ENCODE results near the gene KCNJ15.
"Not testable (repeated sequence)": the region's sequence is repeated elsewhere in the genome, so short reads cannot be mapped to it uniquely, and the experiment has no call there.

KCNJ15 gene

DNA sequence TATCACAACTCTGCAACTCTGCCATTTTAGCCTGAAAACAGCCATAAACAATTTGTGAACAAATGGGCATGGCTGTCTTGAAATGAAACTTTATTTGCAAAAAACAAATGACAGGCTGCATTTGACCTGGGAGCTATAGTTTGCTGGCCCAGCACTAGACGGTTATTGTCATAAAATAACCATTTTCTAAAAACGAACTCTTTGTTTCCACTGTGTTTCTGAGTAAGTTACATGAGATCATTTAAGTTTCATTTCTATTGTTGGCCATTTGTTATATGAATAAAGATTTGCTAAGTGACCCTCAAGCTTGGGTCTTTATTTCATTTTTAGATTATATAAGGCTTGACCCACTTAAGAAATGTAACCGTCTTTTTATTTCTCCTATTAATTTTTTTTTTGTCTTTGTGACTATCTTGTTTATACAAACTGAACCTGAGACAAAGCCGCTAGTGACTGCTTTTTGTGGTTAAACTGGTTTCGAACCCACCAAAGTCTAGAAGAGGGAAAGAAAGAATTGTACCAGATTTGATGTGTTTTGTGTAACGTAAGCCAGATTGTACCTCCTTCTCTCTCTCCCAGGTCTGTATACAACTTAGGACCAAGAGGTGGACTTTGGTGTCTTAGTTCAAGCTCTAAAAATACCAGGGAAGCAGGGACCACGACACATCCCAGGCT lies 12.9 kb upstream of the KCNJ15 start:
- no peak for DNase-seq

GRCh38 chr21:38244407-38244787 lies 12.4 kb upstream of the KCNJ15 start:
- no peak for DNase-seq

GRCh38 chr21:38244885-38245869 lies 11.6 kb upstream of the KCNJ15 start:
- DNase-seq: no peak

GRCh38 chr21:38246511-38246910 lies 10.3 kb upstream of the KCNJ15 start:
- DNase-seq: no peak

DNA sequence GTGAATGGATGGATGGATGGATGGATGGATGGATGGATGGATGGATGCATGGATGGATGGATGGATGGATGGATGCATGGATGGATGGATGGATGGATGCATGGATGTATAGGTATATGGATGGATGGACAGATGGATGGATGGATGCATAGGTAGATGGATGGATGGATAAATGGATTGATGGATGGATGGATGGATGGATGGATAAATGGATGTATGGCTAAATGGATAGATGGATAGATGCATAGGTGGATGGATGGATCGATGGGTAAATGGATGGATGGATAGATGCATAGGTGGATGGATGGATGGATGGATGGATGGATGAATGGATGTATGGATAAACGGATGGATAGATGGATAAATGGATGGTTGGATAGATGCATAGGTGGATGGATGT lies 9.7 kb upstream of the KCNJ15 start:
- not testable (repeated sequence) for DNase-seq

DNA sequence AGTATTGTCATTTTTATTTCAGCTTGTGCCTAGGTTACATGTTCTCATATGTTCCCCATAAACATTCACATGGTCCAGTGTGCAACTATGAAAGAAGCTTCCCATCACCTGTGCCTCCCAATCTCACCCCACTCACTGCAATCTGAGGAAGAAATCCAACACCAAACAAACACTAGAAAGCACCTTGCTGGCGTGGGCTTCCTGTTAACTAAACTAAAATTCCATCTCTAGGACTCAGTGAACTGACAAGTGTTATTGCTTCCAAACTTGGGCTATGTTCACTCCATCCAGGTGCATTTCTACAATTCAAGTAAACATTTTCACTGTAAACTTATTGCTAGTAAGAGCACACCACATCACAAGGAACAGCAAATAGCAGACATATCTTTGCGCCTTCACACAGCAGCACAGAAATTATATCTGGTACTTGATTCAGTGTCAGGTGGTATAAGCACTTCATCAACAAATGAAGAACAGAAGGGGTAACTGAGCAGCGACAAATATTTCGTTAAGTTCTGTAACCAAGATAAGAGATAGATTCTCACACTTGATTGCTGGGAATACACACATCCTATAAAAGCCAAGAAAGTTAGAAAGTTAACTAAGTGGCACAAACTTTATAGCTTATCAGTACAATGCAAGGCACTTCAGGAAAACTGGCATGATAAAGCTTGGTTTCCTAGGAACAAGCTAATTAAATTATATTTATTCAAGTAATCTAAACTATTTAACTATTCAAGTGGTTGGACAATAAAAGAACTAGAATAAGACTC lies 8.9 kb upstream of the KCNJ15 start:
- DNase-seq: no peak

DNA sequence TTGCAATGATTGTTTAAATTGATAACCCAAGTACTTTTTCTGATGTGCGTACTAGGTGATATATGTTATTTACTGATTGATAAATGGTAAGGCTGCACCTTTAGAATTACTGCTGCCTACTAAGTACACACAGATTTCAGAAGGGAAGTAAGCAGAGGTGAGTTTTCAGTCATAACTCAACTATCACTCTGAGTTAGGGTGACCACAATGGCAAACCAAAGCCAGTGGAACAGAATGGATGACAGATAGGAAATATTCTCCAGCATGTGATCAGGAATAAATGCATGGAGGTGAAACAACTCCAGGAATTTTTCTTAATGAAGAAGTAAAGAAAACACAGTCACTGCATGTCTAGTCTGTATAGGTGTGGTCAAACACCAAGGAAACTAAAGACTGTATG lies 7.5 kb upstream of the KCNJ15 start:
- no peak for DNase-seq

DNA sequence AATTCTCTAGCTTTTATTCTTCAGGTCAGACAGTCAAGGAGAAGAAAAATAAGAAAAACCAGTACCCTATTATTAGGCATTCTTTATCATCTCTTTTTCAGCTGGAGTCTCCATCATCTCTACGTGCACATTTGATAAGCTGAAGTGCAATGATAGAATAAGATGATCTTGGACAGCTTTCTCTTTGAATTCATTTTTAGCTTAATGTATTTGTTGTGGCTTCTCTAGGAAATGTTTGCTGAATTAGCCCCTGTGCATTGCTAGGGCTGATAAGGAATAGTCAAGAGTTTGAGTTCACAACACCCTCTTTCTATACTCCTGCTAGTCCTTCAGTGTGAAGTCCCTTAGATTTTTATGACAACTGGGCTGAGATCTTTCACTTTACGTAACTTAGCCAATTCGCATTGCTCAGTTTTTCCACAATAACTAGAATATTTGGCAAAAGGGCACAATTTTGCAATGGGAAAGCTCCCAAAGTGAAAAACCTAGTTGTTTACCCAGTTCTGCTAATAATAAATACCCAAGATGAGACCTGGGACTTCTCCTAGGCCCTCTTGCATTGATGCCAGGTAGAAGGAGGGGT lies 7.0 kb upstream of the KCNJ15 start:
- DNase-seq: no peak

DNA sequence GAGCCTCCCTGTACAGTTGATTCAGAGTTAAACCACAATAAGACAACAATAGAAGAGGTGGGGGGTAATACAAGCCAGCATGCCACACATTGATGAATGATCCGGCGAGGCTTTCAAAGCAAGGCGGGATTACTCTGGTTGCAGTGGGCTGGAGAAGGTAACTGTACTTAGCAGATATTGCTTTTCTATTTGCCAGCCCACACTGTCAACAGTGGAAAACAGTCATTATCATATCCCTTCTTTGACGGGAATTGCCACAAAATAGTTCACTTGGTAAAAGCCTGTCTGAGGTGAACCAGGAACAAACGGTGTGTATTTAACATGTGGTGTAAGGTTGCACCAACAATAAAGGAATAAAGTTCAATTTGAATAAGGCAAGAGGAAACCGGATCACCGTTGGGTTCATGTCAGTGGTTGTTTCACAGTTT lies 5.8 kb upstream of the KCNJ15 start:
- no peak for DNase-seq

GRCh38 chr21:38254970-38255369 lies 1.8 kb upstream of the KCNJ15 start:
- DNase-seq: no peak

DNA sequence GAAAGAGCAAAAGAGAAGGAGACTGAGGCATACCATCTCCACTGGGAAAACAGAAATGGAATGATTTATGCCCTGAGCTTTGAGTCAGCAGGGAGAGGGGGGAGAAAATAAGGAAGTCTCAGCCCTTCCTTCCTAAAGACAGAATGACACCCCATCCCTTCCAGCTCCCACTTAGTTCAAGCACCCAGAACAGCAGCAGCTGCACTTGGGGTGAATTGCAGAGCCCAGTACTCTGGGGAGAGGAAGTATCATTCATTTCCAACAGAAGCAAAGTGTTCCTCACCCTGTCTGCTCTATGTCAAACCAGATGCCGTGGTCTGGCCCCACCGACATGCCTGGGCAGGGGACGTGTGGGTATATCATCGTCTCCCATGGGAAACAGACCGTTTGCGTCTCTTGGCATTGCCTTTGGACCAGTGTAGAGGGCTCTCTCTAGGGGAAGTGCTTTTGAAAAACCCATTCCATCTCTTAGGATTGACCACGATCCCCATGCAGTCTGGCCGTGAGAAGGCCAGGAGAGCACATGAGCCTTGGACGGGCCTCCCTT lies 1.1 kb upstream of the KCNJ15 start:
- DNase-seq: no peak

DNA sequence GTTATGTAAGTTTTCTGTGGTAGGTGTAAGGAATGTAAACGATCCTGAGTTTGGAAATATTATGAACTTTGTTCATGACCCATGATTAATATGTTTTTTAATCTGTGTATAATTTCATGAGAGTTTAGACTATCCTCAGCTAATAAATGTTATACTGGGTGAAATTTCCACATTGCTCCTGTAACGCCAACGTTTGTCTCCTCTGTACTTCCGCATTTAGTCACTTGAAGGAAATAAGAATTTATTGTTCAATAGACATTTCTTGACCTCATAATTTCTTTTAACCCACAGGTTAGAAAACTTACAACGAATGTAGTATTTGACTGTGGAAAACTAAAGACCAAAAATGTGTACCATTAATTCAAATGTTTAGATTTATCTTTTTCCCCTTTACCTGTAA lies 876 bp downstream of the KCNJ15 start:
- DNase-seq: no peak

GRCh38 chr21:38258521-38259485 lies 2.0 kb downstream of the KCNJ15 start:
- no peak for DNase-seq

- no peak for DNase-seq
Observed at GRCh38 chr21:38259665-38260064, 2.9 kb downstream of the KCNJ15 start.

DNA sequence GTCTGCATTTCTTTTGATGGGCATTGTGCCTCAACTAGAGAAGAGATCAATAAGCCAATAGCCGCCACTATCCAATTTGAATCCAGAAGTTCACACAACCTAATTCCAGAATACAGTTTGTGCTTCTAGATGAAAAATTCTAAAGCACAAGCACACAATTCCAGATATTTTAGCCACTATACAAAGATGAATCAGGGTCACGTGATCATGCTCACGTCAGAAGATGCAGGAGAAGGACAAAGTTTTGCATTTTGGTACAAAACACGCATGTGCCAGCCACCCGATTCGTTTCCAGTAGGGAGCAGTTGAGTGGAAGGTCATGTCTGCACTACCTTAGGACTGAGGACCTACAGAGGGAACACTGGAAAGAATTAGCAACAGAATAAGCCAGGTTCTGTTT lies 3.6 kb downstream of the KCNJ15 start:
- DNase-seq: no peak

DNA sequence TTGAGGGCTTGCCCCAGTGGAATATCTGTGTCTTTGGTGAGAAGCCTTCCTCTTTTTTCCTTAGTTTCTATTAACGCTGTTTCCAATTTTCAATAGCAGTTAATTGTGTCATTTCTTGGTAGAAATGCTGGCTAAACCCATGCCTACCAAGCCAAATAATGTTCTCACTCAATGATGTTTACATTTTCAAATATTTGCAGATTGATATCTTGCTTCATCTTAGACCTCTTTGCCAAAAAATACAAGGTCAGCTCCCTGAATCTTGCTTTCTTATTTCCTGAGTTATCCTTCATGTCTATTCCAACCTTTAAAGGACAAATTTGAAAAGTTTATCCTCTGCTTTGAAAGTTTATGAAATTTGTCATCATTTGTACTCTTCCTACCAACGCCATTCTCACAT lies 5.1 kb downstream of the KCNJ15 start:
- DNase-seq: no peak

DNA sequence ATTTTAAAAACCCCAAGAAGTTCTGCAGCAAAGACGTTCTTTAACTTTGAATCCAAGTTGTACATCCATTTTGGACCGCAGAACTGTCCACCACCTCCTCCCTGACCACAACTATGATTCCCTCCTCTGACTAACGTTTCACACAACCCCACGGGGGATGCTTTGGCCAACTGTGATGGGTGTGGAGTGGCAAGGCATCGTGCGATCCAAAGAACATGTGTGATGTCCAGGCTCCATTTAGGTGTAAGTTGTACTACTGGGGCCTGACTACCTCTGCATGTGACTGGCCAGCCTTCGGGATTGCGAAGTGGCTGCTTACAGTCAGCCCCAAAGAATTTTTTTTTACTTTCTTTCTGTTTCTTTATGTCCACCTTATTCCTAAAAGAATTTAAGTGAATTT lies 6.7 kb downstream of the KCNJ15 start:
- no peak for DNase-seq

- no peak for DNase-seq
Observed at GRCh38 chr21:38264571-38264970, 7.8 kb downstream of the KCNJ15 start.

DNA sequence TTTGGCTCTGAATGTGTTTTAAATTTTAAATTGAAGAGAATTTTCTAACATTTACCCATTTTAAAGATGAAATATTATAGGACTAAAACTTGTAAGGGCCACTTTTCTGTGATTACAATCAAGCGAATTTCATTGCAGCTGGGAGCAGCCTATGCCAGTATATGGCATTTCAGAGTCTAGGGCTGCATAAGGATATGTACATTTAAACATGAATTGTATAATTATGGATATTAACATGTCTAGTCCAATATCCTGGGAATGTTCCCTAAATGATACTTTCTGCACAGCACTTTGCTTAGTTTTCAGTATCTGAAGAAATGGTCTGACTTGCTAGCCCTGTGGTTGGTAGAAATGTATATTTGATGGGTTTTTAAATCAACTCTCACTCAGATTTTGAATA lies 8.4 kb downstream of the KCNJ15 start:
- no peak for DNase-seq

- DNase-seq: no peak
Observed at GRCh38 chr21:38266732-38267131, 9.9 kb downstream of the KCNJ15 start.

DNA sequence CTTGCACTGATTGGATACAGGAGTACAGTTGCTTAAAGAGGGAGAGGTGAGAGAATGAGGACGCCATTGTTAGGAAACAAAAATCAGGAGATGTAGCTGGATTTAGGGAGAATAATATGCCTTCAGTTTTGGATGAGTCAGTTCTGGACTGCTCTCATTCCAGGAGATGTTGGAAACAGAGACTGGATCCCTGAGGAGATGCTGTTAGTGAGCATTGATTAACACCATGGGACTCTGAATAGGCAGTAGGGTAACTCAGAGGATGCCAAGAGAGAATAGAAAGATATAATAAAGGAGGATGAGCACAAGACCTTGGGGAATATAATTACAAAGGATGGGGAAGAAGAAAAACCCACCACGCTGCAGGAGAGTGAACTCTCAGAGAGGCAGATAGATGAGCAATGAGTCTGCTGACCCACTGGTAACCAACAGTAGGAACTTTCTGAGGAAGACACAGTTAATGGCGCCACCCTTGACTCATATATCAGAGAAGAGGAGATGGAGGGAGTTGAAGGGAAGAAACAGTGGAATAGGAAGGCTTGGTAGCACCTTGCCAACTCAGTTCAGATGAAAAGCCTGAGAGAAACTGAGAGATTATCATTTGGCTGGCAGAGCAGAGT lies 10.5 kb downstream of the KCNJ15 start:
- no peak for DNase-seq
